B cell (primary cell): Measurements from ENCODE around the gene CRYGD.

Experiments used
- CTCF ChIP-seq: fragments of 200-600 bp; IDR thresholded peaks from one replicate; pipeline ENCODE4 v1.8.0; 2022; ENCODE audit warnings: antibody characterized with exemption, mild to moderate bottlenecking
- EZH2 ChIP-seq: IDR thresholded peaks from 2 replicates; pipeline ENCODE4 v1.6.1; 2012; ENCODE audit warnings: borderline replicate concordance, low read depth, mild to moderate bottlenecking, moderate library complexity, low read length; ENCODE audit not compliant: insufficient read depth, poor library complexity, severe bottlenecking

GRCh38 chr2:208150956-208151355 lies 26.6 kb upstream of the CRYGD start:
- TF ChIP-seq EZH2 (no peak), CTCF (no peak)
